ENCODE results near the gene SLX4IP. TPM values are rescaled to one million over a fixed set of nuclear protein-coding genes. Genes with fewer than 3 reads are reported as not detected.

SLX4IP gene
- total and polyA plus RNA-seq, 2 of the 13 experiments (the other 11 are each of a cell fraction or from before 2014, with no cell fraction given) = 3.6 to 7.3 TPM

DNA sequence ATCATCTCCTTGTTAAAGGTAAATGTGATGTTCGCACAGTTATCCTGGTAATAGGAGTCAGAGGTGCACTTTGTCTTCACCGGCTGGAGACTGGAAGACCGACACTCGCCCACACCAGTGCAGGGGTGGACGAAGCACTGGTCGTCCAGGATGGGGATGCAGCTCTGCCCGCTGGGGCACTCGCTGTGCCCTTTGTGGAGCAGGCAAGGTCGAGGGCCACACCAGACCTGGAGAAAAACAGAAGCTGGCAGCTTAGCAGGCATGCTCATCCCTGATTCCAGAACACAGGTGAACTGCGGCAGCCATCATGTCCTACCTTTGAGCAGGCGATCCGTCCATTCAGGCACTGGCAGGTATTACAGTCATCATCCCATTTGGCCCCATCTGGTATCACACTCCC, 206.4 kb downstream of the SLX4IP start (continued):
- TF ChIP-seq JUN (CRISPR knock-in tag; IDR thresholded peaks at IDR 0.05) (0 out of 2 replicates have a peak, but pooled peaks have one; percentile 23), STAG1 (CRISPR knock-in tag; IDR thresholded peaks at IDR 0.05) (no peak), ZNF768 (CRISPR knock-in tag; IDR thresholded peaks at IDR 0.05) (peak; percentile 30; the same call in 1 of the 2 replicates), GLI4 (CRISPR knock-in tag; IDR thresholded peaks at IDR 0.05; ENCODE audit: borderline replicate concordance) (no peak), RAD21 (CRISPR knock-in tag; IDR thresholded peaks at IDR 0.05) (no peak), FIP1L1 (IDR thresholded peaks at IDR 0.05; ENCODE audit: borderline replicate concordance, insufficient read depth, low read depth, low read length) (no peak), TCF7 (IDR thresholded peaks at IDR 0.05; ENCODE audit: low read depth) (no peak), ZNF180 (CRISPR knock-in tag; IDR thresholded peaks at IDR 0.05; ENCODE audit: borderline replicate concordance, low read depth) (no peak), TEAD2 (CRISPR knock-in tag; IDR thresholded peaks at IDR 0.05) (no peak), ZNF720 (CRISPR knock-in tag; IDR thresholded peaks at IDR 0.05) (no peak), RBM22 (optimal IDR thresholded peaks at IDR 0.05; ENCODE audit: low read length) (peak; percentile 81), SRY (CRISPR knock-in tag; IDR thresholded peaks at IDR 0.05) (no peak), SNRNP70 (IDR thresholded peaks at IDR 0.05; ENCODE audit: low read depth, low read length) (no peak)
- TF ChIP-seq, protein P1, sequence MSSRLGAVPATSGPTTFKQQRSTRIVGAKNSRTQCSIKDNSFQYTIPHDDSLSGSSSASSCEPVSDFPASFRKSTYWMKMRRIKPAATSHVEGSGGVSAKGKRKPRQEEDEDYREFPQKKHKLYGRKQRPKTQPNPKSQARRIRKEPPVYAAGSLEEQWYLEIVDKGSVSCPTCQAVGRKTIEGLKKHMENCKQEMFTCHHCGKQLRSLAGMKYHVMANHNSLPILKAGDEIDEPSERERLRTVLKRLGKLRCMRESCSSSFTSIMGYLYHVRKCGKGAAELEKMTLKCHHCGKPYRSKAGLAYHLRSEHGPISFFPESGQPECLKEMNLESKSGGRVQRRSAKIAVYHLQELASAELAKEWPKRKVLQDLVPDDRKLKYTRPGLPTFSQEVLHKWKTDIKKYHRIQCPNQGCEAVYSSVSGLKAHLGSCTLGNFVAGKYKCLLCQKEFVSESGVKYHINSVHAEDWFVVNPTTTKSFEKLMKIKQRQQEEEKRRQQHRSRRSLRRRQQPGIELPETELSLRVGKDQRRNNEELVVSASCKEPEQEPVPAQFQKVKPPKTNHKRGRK (CRISPR knock-in tag; IDR thresholded peaks at IDR 0.05) = no peak
- TF ChIP-seq, protein P2, sequence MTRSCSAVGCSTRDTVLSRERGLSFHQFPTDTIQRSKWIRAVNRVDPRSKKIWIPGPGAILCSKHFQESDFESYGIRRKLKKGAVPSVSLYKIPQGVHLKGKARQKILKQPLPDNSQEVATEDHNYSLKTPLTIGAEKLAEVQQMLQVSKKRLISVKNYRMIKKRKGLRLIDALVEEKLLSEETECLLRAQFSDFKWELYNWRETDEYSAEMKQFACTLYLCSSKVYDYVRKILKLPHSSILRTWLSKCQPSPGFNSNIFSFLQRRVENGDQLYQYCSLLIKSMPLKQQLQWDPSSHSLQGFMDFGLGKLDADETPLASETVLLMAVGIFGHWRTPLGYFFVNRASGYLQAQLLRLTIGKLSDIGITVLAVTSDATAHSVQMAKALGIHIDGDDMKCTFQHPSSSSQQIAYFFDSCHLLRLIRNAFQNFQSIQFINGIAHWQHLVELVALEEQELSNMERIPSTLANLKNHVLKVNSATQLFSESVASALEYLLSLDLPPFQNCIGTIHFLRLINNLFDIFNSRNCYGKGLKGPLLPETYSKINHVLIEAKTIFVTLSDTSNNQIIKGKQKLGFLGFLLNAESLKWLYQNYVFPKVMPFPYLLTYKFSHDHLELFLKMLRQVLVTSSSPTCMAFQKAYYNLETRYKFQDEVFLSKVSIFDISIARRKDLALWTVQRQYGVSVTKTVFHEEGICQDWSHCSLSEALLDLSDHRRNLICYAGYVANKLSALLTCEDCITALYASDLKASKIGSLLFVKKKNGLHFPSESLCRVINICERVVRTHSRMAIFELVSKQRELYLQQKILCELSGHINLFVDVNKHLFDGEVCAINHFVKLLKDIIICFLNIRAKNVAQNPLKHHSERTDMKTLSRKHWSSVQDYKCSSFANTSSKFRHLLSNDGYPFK (CRISPR knock-in tag; IDR thresholded peaks at IDR 0.05; ENCODE audit: borderline replicate concordance) = no peak
- TF ChIP-seq, protein P3, sequence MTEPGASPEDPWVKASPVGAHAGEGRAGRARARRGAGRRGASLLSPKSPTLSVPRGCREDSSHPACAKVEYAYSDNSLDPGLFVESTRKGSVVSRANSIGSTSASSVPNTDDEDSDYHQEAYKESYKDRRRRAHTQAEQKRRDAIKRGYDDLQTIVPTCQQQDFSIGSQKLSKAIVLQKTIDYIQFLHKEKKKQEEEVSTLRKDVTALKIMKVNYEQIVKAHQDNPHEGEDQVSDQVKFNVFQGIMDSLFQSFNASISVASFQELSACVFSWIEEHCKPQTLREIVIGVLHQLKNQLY (CRISPR knock-in tag; IDR thresholded peaks at IDR 0.05) = no peak
- TF ChIP-seq, protein P4, sequence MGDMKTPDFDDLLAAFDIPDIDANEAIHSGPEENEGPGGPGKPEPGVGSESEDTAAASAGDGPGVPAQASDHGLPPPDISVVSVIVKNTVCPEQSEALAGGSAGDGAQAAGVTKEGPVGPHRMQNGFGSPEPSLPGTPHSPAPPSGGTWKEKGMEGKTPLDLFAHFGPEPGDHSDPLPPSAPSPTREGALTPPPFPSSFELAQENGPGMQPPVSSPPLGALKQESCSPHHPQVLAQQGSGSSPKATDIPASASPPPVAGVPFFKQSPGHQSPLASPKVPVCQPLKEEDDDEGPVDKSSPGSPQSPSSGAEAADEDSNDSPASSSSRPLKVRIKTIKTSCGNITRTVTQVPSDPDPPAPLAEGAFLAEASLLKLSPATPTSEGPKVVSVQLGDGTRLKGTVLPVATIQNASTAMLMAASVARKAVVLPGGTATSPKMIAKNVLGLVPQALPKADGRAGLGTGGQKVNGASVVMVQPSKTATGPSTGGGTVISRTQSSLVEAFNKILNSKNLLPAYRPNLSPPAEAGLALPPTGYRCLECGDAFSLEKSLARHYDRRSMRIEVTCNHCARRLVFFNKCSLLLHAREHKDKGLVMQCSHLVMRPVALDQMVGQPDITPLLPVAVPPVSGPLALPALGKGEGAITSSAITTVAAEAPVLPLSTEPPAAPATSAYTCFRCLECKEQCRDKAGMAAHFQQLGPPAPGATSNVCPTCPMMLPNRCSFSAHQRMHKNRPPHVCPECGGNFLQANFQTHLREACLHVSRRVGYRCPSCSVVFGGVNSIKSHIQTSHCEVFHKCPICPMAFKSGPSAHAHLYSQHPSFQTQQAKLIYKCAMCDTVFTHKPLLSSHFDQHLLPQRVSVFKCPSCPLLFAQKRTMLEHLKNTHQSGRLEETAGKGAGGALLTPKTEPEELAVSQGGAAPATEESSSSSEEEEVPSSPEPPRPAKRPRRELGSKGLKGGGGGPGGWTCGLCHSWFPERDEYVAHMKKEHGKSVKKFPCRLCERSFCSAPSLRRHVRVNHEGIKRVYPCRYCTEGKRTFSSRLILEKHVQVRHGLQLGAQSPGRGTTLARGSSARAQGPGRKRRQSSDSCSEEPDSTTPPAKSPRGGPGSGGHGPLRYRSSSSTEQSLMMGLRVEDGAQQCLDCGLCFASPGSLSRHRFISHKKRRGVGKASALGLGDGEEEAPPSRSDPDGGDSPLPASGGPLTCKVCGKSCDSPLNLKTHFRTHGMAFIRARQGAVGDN (CRISPR knock-in tag; IDR thresholded peaks at IDR 0.05) = 0 out of 2 replicates have a peak, but pooled peaks have one; percentile 19
